ENCODE data around the gene SORBS1.

The SORBS1 gene

DNA sequence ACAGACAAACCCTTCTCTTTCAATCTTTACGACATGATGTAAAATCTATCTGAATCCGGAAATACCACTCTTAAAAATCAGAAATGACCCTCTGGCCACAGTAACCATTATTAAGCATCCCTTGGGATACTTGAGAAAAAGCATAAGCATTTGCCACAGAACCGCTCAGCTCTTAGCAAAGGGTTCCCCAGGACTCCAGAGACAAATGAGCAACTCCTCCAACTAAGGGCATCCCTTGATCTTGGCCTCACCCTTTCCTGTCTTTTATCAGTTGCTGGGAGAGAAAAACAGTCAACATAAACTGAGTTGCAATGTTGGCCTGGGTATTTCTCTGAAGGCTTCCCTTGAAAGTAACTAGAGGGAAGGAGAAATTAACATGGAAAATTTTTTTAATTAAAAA, 273.9 kb downstream of the SORBS1 start:
- no peak for DNase-seq (ENCODE audit: extremely low spot score)
- ChIA-PET CTCF (interaction anchor here (1.8 to 6.2 kb wide), 3 partner anchors 23 to 76 kb away, joined by 4 to 47 read pairs (median 45); no protein-coding TSS in a partner anchor), POLR2A (no interaction called here)
- TF ChIP-seq, protein P1, sequence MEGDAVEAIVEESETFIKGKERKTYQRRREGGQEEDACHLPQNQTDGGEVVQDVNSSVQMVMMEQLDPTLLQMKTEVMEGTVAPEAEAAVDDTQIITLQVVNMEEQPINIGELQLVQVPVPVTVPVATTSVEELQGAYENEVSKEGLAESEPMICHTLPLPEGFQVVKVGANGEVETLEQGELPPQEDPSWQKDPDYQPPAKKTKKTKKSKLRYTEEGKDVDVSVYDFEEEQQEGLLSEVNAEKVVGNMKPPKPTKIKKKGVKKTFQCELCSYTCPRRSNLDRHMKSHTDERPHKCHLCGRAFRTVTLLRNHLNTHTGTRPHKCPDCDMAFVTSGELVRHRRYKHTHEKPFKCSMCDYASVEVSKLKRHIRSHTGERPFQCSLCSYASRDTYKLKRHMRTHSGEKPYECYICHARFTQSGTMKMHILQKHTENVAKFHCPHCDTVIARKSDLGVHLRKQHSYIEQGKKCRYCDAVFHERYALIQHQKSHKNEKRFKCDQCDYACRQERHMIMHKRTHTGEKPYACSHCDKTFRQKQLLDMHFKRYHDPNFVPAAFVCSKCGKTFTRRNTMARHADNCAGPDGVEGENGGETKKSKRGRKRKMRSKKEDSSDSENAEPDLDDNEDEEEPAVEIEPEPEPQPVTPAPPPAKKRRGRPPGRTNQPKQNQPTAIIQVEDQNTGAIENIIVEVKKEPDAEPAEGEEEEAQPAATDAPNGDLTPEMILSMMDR (IDR thresholded peaks at IDR 0.05; ENCODE audit: control extremely low read depth, extremely low read depth, low read depth, missing control alignments), result no peak

DNA sequence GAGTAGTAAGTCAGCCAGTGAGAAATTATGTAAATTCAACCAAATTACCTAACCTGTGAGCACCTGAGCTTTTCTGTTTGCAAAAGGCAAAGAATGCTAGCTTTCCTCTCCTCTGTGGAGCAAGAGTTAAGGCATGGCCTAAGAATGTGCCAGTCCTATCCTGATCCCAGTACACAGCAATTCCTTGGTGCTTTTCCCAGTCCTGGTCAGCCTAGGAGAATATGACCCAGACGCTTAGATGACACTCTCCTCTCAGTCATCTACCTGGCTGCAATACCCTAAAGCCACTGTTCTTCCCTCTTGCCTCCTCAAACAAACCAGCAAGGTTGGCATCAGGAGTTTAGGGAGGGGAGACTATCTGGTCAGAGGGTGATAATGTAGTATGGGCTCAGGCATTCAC, 274.5 kb downstream of the SORBS1 start:
- TF ChIP-seq, protein P1 (IDR thresholded peaks at IDR 0.05; ENCODE audit: control extremely low read depth, extremely low read depth, low read depth, missing control alignments), result no peak
- DNase-seq (ENCODE audit: extremely low spot score), result no peak
- POLR2A ChIA-PET, result no interaction called here
- CTCF ChIA-PET, result interaction anchor here (1.3 to 6.2 kb wide), 6 partner anchors 12 to 153 kb away, joined by 3 to 47 read pairs (median 5); no protein-coding TSS in a partner anchor

DNA sequence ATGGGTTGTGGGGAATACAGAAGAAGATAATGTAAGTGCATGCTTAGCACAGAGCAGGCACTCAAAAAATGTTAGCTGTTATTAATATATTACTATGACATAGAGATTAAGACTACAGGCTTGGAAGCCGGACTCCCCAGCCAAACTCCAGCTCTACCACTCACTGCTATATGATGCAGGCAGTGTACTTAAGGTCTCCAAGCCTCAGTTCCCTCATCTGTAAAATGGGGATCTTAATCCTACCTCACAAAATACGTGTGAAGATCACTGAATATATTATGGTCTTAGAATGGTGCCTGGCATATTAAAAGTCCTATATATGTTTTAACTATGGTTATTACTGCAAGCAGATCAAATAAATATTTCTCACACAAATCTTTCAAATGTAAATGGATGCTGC, 275.6 kb downstream of the SORBS1 start:
- no peak for DNase-seq (ENCODE audit: extremely low spot score)
- CTCF ChIA-PET, result interaction anchor here (1.2 to 6.2 kb wide), 9 partner anchors 9 to 152 kb away, joined by 3 to 47 read pairs (median 4); no protein-coding TSS in a partner anchor
- POLR2A ChIA-PET, result no interaction called here
- TF ChIP-seq, protein P1 (IDR thresholded peaks at IDR 0.05; ENCODE audit: control extremely low read depth, extremely low read depth, low read depth, missing control alignments), result no peak

DNA sequence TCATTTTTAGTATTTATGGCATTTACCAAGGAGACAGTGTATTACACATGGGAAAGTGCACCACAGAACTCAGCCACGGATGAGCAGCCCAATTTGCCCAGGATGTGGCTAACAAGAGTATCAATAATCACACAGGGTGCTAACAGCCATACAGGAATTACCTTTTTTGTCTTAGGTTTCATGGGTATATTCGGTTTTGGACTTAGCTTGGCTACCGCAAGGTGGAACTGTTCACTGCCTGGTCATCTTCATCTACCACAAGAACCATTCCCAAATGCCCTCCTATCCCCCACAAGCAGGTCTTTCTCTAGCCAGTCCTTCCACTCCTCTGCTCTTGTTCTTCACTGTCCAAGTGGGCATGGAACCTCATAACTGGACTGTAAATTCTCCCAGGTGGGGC, 276.4 kb downstream of the SORBS1 start:
- POLR2A ChIA-PET, result no interaction called here
- DNase-seq (ENCODE audit: extremely low spot score), result no peak
- CTCF ChIA-PET, result interaction anchor here (1.2 to 6.2 kb wide), 7 partner anchors 10 to 79 kb away, joined by 3 to 47 read pairs (median 6); no protein-coding TSS in a partner anchor
- TF ChIP-seq, protein P1 (IDR thresholded peaks at IDR 0.05; ENCODE audit: control extremely low read depth, extremely low read depth, low read depth, missing control alignments), result peak; percentile 26

DNA sequence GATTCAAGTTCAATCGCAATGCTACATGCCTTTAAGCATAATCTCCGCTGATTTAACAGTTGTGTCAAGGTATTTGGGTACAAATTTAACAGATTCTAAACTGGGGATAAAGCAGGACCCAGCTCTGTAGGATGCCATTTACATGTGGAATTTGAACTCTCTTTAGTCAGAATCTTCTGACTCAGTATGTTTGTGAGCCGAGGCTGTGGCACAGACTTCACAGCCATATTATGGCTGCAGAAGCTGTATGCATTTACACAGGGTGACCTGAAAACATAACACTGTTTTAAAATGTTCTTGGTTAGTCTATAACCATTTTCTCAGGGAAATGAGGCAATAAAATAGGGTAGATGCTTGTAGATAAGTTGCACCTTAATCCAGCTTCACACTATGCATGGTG, 279.1 kb downstream of the SORBS1 start:
- ChIA-PET POLR2A (no interaction called here), CTCF (interaction anchor here (1.3 to 11.9 kb wide), 6 partner anchors 8 to 81 kb away, joined by 3 to 79 read pairs (median 6); no protein-coding TSS in a partner anchor)
- TF ChIP-seq, protein P1 (IDR thresholded peaks at IDR 0.05; ENCODE audit: control extremely low read depth, extremely low read depth, low read depth, missing control alignments), result no peak
- DNase-seq (ENCODE audit: extremely low spot score), result no peak

DNA sequence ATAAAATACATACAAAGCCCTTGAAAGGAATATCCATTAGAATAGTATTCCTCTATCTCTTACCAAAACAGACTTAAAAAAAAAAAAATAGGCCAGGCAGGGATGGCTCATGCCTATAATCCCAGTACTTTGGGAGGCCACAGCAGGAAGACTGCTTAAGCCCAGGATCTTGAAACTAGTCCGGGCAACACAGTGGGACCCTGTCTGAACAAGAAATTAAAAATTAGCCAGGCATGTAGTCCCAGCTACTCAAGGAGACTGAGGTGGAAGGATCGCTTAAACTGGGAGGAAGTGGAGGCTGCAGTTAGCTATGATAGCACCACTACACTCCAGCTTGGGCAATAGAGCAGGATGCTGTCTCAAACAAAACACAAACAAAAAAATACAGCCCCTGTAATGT, 280.0 kb downstream of the SORBS1 start:
- TF ChIP-seq, protein P1 (IDR thresholded peaks at IDR 0.05; ENCODE audit: control extremely low read depth, extremely low read depth, low read depth, missing control alignments), result no peak
- ChIA-PET CTCF (interaction anchor here (0.8 to 11.9 kb wide), 6 partner anchors 10 to 82 kb away, joined by 3 to 79 read pairs (median 4); no protein-coding TSS in a partner anchor), POLR2A (interaction anchor here (0.6 kb wide), 1 partner anchor 84 kb away, joined by 4 read pairs; no protein-coding TSS in a partner anchor)
- no peak for DNase-seq (ENCODE audit: extremely low spot score)
